GM12873 (cell line): Measurements from ENCODE around the gene TIPARP.

Source experiments
- TF ChIP-seq, protein P1 (sequence below): IDR thresholded peaks from 2 replicates; pipeline ENCODE4 v1.5.1; 2012; ENCODE audit warnings: low read depth, mild to moderate bottlenecking, moderate library complexity, low read length, control low read depth; ENCODE audit not compliant: insufficient read depth; ENCODE audit errors: missing control alignments

The TIPARP gene

DNA sequence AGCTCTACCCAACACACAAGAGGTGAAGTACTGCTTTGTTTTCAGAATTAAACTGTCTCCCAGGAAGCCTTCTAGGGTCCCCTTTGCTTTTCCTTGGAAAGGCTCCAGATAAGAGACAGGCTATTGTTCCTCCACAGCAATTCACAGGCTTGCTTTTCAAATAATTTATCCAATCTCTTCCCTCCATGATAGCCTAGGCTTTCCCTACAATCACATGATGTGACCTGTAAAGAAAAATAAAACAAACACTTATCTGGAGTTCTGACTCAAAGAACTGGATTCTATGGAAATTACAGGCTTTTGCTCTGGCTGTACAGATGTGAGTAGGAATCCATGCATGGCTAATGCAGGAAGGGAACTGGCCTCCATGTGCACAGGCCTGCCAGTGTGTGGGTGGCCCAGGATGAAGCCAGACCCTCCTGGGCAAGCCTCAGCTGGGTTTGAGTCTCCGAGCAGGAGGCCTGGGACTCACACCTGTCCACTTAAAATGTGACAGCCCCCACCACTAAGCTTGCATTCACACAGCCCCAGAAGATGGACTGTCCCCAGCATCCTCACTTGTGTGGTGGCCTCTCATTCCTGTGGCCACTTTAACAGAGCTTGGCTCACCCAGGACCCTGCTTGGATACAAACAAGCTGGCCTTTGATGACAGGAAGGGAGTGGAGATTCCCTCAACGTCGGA is 75.9 kb downstream of the TIPARP start:
- TF ChIP-seq, protein P1, sequence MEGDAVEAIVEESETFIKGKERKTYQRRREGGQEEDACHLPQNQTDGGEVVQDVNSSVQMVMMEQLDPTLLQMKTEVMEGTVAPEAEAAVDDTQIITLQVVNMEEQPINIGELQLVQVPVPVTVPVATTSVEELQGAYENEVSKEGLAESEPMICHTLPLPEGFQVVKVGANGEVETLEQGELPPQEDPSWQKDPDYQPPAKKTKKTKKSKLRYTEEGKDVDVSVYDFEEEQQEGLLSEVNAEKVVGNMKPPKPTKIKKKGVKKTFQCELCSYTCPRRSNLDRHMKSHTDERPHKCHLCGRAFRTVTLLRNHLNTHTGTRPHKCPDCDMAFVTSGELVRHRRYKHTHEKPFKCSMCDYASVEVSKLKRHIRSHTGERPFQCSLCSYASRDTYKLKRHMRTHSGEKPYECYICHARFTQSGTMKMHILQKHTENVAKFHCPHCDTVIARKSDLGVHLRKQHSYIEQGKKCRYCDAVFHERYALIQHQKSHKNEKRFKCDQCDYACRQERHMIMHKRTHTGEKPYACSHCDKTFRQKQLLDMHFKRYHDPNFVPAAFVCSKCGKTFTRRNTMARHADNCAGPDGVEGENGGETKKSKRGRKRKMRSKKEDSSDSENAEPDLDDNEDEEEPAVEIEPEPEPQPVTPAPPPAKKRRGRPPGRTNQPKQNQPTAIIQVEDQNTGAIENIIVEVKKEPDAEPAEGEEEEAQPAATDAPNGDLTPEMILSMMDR = no peak

DNA sequence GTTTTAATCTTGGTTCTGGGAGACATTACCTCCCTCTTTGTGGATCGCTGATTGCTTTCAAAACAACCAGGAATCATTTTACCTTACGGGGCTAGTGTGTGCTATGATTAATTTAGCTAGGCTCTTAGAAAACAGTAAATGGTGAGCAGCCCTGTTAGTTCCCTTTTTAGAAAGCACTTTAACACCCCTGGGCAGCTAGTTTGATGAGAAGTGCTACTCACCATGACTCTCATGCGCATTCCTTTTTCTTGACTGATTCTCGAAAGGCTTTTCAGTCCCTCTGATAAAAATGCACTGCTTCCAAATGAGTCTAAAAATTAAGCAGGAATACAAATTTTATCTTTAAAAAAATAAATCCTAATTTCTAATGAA is 76.5 kb downstream of the TIPARP start:
- TF ChIP-seq, protein P1 = no peak

DNA sequence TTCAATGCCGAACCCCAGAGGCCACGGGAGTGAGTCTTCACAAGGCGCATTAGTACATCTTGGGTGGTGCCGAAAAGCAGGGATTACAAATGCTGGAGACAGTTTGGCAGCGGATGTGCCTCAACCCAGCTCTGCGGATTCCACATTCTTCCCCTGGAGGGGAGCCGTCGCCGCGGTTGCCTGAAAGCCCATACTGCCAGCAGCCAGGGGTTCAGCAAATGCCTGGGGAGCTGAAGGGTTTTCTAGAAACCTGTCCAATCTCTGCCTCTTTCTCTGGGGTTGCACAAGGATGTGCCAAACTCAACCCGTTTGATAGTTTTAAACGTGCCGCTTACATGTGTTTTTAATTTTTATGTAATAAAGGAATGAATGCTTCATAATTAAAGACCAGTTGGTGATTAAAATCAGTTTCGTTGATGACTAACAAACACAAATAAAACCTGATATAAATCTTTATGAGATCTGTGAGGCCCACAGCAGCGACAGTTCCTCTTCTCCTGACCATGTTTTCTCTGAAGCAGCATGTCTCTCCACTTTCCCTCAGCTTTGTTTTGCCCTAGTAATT is 77.2 kb downstream of the TIPARP start:
- TF ChIP-seq, protein P1 = no peak
